NCI-H1436 (cell line): ENCODE data around the gene COA6.
"Not testable (repeated sequence)": the region's sequence is repeated elsewhere in the genome, so short reads cannot be mapped to it uniquely, and the experiment has no call there.

ENCODE experiments used
- DNase-seq: peaks from one replicate; lab custom pipeline; 2025; lab: John Stamatoyannopoulos, UW

The COA6 gene

GRCh38 chr1:234369784-234370183 lies 3.5 kb upstream of the COA6 start:
- DNase-seq, result no peak

GRCh38 chr1:234371414-234371813 lies 1.8 kb upstream of the COA6 start:
- no peak for DNase-seq

GRCh38 chr1:234372011-234372757 lies 1.1 kb upstream of the COA6 start:
- DNase-seq, result no peak

- DNase-seq, result no peak
Observed at GRCh38 chr1:234373959-234374254, 651 bp downstream of the COA6 start.

GRCh38 chr1:234375672-234376071 lies 2.4 kb downstream of the COA6 start:
- no peak for DNase-seq

- not testable (repeated sequence) for DNase-seq
Observed at GRCh38 chr1:234379591-234380109, 6.4 kb downstream of the COA6 start.

- DNase-seq, result no peak
Observed at GRCh38 chr1:234381699-234382555, 8.7 kb downstream of the COA6 start.

- no peak for DNase-seq
Observed at GRCh38 chr1:234386122-234386521, 12.9 kb downstream of the COA6 start.

GRCh38 chr1:234388094-234388493 lies 14.8 kb downstream of the COA6 start:
- no peak for DNase-seq

GRCh38 chr1:234393190-234393589 lies 19.9 kb downstream of the COA6 start:
- DNase-seq, result no peak

GRCh38 chr1:234395297-234395696 lies 22.0 kb downstream of the COA6 start:
- DNase-seq, result no peak

- no peak for DNase-seq
Observed at GRCh38 chr1:234396092-234396491, 22.8 kb downstream of the COA6 start.

GRCh38 chr1:234396871-234397270 lies 23.6 kb downstream of the COA6 start:
- DNase-seq, result no peak

GRCh38 chr1:234397732-234398131 lies 24.5 kb downstream of the COA6 start:
- DNase-seq, result no peak

- DNase-seq, result no peak
Observed at GRCh38 chr1:234398849-234399381, 25.7 kb downstream of the COA6 start.

- DNase-seq, result not testable (repeated sequence)
Observed at GRCh38 chr1:234399515-234399914, 26.3 kb downstream of the COA6 start.

GRCh38 chr1:234400773-234401172 lies 27.5 kb downstream of the COA6 start:
- no peak for DNase-seq

GRCh38 chr1:234401658-234402057 lies 28.4 kb downstream of the COA6 start:
- DNase-seq, result no peak

GRCh38 chr1:234402939-234403338 lies 29.7 kb downstream of the COA6 start:
- no peak for DNase-seq

GRCh38 chr1:234405676-234406075 lies 32.4 kb downstream of the COA6 start:
- DNase-seq, result no peak

- DNase-seq, result no peak
Observed at GRCh38 chr1:234406871-234407270, 33.6 kb downstream of the COA6 start.

- DNase-seq, result no peak
Observed at GRCh38 chr1:234408757-234409156, 35.5 kb downstream of the COA6 start.

- DNase-seq, result no peak
Observed at GRCh38 chr1:234409328-234409727, 36.1 kb downstream of the COA6 start.
